22Rv1 (cell line): ENCODE results near the gene AADACL4.
"Not testable (repeated sequence)": the region's sequence is repeated elsewhere in the genome, so short reads cannot be mapped to it uniquely, and the experiment has no call there.

Experiments
- H3K27ac ChIP-seq: fragments of 450-650 bp; 2 replicates; pipeline ENCODE4 v1.5.1; 2017
- CTCF ChIP-seq: fragments of 450-650 bp; IDR thresholded peaks from 2 replicates; pipeline ENCODE4 v1.5.1; 2017; ENCODE audit warnings: mild to moderate bottlenecking
- ZFX ChIP-seq: fragments of 450-650 bp; IDR thresholded peaks from 2 replicates; pipeline ENCODE4 v1.6.1; 2017; ENCODE audit warnings: antibody characterized with exemption, borderline replicate concordance

The AADACL4 gene

GRCh38 chr1:12637693-12638092, 6.2 kb upstream of the AADACL4 start:
- H3K27ac ChIP-seq: no peak overlapping the region
- TF ChIP-seq ZFX (no peak), CTCF (no peak)

- H3K27ac ChIP-seq: no peak overlapping the region
- TF ChIP-seq ZFX: no peak
These were observed 3.5 kb upstream of the AADACL4 start for GRCh38 chr1:12640237-12640957.

GRCh38 chr1:12640958-12641272, 3.0 kb upstream of the AADACL4 start:
- no peak for TF ChIP-seq CTCF
- no peak for TF ChIP-seq ZFX
- no peak overlapping the region for H3K27ac ChIP-seq

- H3K27ac ChIP-seq: no peak overlapping the region
- TF ChIP-seq ZFX: no peak
These were observed 806 bp upstream of the AADACL4 start for GRCh38 chr1:12643079-12643478.

DNA sequence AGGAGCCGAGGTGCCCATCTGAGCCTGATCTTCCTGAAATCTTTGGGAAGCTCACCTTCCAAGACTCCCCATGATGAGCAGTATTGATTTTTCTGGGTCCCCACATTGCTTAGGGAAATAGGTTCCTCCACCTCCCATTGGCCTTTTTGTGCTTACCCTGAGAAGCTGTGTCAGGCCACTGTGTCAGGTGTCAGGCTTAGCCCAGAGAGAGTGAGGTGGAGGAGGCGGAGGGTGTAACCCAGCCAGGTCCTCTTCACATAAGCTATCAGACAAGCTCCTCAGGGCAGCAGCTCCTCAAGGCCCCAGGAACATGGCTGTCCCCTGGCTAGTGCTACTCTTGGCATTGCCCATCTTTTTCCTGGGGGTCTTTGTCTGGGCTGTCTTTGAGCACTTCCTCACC, 352 bp downstream of the AADACL4 start:
- TF ChIP-seq CTCF (no peak), ZFX (no peak)
- no peak overlapping the region for H3K27ac ChIP-seq

GRCh38 chr1:12644829-12645228, 944 bp downstream of the AADACL4 start:
- no peak overlapping the region for H3K27ac ChIP-seq
- TF ChIP-seq CTCF: no peak
- TF ChIP-seq ZFX: no peak

GRCh38 chr1:12645401-12645800, 1.5 kb downstream of the AADACL4 start:
- H3K27ac ChIP-seq: not testable (repeated sequence)

GRCh38 chr1:12648741-12649140, 4.9 kb downstream of the AADACL4 start:
- TF ChIP-seq CTCF: no peak
- TF ChIP-seq ZFX: no peak
- H3K27ac ChIP-seq: no peak overlapping the region

DNA sequence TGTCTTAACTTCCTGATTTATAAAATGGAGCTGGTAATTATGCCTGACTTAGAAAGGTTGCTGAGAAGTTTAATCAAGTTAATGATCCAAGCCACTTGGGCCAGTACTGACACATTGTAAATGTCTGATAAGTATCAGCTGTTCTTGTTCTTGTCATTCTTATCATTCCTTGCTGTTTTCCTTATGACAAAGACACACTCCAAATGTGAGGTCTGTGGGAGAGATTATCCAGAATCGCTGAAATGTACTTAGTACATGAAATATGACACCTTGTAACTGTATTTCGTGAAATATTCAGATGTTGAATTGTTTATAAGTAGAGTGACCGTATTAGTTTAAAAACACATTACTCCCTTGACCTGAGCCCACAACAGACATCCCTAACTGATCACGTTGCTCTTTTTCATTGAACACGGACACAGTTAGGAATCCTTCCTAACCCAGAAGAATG, 6.1 kb downstream of the AADACL4 start:
- TF ChIP-seq CTCF (no peak), ZFX (no peak)
- no peak overlapping the region for H3K27ac ChIP-seq
